HG03097 (cell line): Measurements from ENCODE around the gene TSPAN15.
"Not testable (repeated sequence)": the region's sequence is repeated elsewhere in the genome, so short reads cannot be mapped to it uniquely, and the experiment has no call there.

Experiments used
- ATAC-seq: cut with Tn5 transposase; IDR thresholded peaks from one replicate; pipeline ENCODE4 v1.9.1; 2021; ENCODE audit not compliant: unreplicated experiment, low FRiP score

The TSPAN15 gene

GRCh38 chr10:69481811-69482524 is 30.7 kb downstream of the TSPAN15 start:
- ATAC-seq, result no peak

DNA sequence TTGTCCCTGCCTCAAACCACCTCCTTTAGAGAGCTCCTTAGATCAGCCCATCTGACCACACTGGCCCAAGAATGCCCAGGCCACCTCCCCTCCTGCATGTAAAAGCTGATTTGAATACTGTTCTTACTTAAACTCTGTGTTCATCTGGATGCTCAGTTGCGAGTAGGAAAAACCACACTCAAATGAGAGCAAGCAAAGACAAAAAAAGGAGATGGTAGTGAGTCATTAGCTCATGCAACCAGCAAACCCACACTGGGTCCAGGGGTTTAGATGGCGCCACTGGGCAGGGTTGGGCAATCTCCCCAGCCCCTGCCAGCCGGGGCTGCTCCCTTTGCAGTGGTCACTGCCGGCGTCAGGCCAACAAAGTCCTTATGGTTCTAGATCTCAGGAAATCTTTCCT is 32.7 kb downstream of the TSPAN15 start:
- ATAC-seq, result no peak

GRCh38 chr10:69484736-69485135 is 33.5 kb downstream of the TSPAN15 start:
- ATAC-seq, result no peak

GRCh38 chr10:69486922-69487730 is 35.9 kb downstream of the TSPAN15 start:
- no peak for ATAC-seq

- not testable (repeated sequence) for ATAC-seq
Measured at GRCh38 chr10:69488149-69488844, 37.0 kb downstream of the TSPAN15 start.

DNA sequence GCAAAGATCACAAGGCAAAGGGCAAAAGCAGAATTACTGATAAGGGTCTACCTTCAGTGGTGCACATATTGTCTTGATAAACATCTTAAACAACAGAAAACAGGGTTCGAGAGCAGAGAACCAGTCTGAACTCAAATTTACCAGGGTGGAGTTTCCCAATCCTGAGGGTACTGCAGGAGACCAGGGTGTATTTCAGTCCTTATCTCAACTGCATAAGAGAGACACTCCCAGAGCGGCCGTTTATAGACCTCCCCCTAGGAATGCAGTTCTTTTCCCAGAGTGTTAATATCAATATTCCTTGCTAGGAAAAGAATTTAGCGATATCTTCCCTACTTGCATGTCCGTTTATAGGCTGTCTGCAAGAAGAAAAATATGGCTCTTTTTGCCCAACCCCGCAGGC is 37.6 kb downstream of the TSPAN15 start:
- ATAC-seq, result not testable (repeated sequence)

DNA sequence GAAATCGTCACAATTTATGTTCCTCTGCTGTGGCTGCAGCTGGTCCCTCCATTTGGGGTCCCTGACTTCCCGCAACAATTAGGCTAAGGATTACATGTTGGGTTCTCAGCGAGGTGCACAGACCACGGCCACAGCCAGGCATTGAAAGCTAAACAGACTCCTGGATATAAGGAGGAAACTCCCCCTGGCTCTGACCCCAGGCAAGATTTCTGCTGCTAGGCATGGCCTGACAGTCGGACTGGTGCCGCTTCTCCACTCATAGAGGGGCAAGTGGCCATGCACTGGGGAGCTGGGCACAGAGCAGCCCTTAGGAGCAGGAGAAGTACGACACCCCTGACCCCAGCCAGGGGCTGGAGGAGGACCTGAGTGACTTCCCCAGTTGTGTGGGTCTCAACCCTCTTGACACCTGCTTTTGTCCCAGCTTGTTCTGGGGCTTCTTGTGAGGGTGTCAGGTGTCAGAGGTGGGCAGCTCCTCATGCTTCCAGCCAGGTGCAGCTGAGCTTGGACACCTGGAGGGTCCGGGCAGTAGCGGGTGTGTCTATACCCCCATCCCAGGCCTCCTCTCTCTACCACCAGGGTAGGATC is 38.3 kb downstream of the TSPAN15 start:
- ATAC-seq, result no peak

GRCh38 chr10:69490876-69491275 is 39.6 kb downstream of the TSPAN15 start:
- ATAC-seq, result no peak

DNA sequence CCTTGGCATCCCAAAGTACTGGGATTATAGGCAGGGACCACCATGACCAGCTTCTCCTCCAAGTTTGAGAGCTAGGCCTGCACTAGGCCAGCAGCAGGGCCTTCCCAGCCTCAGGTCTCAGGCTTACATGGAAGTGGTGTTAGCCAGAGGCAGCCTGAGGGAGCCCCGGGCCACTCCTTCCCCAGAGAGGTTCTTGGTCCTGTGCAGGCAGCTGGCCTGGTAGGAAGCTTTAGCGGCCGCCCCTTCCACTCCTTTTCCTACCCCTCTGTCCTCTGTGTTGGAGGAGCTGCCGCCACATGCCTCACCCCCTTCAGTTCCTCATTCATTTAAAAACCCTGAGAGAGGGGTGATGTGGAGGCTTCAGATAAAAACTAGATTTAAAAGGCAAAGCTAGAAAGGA is 40.3 kb downstream of the TSPAN15 start:
- ATAC-seq, result no peak

DNA sequence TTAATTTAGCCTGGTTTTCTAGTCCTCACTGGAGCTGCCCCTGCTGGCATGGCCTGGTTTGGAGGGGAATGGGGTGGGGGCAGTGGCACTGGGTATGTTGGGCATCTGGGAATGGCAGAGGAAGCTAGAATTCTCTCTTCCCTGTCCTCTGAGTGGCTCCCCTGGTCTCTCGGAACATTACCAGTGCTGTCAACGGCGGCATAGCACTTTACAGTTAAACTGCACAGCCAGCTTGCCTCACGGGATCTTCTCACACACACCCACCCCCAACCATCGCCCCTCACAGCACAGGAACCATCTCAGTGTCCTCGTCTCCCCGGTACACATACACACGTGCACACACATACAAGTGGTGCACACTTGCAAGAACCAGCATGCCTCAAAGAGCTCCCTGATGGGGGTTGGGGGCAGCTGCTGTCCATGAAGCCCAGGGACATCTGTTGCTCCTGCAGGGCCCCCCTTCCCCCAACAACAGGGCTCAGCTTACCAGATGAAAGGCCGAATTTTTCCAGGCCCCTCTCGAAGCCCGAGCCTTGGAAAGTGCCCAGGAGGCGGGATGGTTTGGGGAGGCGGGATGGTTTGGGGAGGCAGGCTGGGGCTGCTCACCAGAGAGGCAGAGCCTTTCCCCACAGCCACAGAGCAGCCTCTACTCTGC is 41.0 kb downstream of the TSPAN15 start:
- no peak for ATAC-seq

DNA sequence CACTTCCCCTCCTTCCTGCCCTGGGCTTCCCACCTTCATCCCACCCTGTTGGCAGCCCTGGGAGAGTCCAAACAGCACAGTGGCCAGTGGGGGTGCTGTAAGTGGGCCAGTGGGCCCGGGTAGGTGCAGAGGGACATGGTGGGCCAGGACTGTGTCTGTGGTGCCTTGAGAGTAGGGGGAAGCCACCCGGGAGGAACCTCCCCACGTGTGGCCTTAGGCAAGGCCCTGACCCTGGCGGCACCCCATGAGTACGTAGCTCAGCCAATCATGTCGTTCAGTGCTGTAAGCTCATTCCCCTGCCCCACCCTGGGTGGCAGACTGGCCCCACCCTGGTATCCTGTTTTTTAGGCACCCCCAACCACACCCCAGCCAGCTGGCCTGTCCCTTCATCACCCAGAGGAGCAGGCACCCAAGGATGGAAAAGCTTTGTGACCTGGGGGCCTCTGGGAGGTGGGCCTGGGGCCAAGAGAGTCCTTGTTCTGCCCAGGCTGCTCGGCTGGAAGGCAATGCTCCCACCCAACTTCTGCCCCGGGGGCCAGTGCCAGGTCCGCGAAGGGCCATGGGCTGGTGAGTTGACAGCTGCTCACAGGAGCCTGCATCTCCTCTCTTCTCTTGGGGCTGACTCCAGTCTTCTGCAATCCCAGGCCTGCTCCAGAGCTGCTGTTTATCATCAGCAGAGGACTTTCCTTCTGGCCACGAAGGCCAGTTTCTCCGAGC is 41.6 kb downstream of the TSPAN15 start:
- ATAC-seq, result no peak

DNA sequence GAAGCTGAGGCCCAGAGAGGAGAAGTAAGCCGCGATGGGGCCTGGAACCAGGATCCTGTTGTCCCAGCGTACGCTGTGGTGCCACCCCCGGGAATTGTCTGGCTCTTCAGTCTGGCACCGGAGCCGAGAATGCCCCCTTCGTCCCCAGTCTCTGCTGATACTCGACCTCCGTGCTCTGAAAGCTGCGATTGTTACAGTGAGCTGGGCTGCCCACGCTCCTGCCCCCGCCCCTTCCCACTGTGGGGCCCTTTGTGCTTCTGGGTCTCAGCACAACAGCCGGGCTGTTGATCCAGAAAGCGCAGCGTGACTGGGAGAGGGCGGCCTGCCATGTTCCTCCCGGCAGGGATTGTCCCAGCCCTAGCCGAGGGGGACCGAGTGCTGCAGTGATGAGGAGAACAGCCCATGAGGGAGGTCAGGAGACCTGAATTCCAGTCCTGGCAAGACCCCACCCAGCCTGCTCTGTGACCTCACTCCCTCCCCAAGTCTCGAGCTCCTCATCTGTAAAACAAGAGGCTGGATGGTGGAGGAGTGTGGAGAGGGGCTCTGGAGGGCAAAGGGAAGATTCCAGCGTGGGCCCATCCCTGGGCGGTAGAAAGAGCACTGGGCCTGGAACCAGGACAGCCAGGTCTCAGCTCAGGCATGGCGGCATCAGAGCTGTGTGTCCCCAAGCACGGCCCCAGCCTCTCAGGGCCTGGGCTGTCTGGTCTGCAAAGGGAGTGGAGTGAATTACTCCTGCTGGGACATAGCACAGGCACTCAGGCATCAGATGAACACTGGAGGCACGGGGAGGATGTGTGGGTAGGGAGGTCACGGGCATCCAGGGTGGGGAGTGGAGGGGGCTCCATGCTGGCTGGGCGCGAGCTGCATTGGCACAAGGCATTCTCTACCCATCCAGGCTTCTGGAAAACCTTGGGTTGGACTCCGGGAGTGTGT is 43.6 kb downstream of the TSPAN15 start:
- ATAC-seq, result no peak

DNA sequence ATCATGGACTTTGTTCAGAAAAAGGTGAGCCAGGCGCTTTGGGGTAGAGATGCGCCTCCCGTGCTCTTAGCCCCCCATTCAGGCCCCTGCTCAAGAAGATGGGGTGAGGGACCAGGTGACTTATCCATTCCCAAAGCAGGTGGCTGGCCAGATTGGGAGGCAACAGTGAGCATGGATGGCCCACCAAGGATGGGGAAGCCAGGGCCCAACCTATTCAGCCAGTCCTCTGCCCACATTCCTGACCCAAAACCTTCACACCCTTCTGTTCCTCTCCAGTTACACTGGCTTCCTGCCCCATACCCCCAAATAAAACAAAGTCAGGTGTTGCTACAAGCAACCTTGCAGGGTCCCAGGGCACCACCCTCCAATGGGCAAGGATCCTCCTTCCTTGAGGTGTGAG is 44.4 kb downstream of the TSPAN15 start:
- ATAC-seq, result no peak

GRCh38 chr10:69496352-69497230 is 45.3 kb downstream of the TSPAN15 start:
- ATAC-seq, result no peak

DNA sequence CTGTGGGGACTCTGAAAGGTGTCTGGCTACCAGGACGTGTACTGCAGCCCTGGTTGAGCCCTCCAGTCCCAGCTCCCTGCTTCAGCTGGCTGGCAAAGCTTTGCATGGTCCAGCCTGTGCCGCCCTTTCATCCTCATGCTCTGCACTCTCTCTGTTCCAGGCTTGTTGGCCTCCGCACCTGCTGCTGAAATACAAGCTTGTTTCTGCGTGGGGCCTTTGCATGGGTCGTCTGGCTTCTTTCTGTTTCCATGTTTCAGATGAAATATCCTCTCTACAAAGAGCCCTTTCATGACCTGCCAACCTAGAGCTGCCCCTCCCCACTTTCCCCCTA is 45.9 kb downstream of the TSPAN15 start:
- ATAC-seq, result no peak

GRCh38 chr10:69497611-69498390 is 46.5 kb downstream of the TSPAN15 start:
- no peak for ATAC-seq

- ATAC-seq, result no peak
Measured at GRCh38 chr10:69498711-69499471, 47.6 kb downstream of the TSPAN15 start.
